Stimulated activated CD8-positive, alpha-beta memory T cell treated with anti-CD3 and anti-CD28 coated beads, Interleukin-15, amount 100 ng/mL, for 4 hours (primary cell): ENCODE measurements around the gene MAPKAP1.

Experiments
- DNase-seq, 2 donors: peaks; one replicate each; pipeline ENCODE4 v3.0.0-alpha.2; 2020; ENCODE audit warnings: low read depth in 2 of 2

The MAPKAP1 gene

DNA sequence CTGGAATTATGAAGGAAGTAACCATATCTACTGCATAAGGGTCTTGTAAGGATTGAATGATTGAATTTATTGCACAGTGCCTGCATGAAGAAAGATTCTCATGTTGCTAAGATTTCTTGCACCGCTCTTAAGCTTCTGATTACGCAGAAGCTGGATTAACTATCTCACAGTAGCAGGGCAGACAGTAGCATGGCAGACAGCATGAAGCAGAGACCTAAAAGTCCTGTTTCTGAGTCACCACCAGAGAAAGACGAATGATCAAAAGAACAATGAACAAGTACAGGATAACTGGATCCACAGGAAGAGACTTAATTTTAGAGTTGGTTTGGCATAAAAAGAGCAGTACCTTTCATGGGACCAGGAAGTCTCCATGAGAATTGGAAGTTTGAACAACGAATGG, 142.4 kb downstream of the MAPKAP1 start:
- DNase-seq, result no peak

DNA sequence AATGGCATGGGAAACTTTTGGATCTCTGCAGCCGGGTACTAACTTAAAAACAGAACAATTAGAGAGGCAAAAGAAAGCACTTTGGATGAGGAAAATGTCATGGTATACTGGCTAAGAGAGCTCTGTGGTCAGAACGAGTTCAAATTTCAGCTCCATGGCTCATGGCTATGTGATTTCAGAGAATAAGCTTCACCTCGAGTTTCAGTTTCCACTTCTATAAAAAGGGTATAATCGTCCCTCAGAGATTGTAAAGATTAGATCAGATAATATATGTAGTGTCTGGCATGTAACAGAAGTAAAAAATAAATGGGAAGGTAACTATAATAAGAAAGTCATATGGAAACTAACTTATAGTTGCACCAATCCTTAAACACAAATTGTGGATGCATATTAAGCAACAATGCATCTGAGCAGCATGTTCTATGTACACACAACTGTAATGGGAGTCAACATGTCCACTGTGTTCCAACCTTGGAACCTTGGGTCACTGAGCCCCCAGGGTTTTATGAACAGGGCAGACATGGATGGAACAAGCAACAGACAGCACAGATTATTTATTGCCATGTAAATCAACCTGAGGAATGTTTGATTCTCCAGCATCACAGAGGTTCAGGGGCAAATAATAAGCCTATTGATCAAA, 145.4 kb downstream of the MAPKAP1 start:
- DNase-seq, result no peak

DNA sequence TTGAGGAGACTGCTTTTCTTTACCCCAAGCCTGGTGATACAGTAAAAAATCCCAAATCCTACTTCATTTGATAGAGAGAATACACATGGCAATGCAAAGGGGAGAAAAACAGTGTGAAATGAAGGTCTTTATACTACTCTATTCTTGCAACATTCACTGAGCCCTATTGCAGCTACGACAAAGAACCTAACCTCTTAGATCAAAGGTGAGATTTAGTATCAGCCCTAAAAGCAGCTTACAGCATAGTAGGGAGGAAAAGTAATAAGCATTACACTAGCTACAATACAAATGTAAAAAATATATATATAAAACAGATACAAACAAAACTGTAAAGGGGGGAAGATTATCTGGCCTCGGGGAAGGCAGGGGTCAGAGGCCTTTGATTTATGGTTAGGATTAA, 147.1 kb downstream of the MAPKAP1 start:
- no peak for DNase-seq

DNA sequence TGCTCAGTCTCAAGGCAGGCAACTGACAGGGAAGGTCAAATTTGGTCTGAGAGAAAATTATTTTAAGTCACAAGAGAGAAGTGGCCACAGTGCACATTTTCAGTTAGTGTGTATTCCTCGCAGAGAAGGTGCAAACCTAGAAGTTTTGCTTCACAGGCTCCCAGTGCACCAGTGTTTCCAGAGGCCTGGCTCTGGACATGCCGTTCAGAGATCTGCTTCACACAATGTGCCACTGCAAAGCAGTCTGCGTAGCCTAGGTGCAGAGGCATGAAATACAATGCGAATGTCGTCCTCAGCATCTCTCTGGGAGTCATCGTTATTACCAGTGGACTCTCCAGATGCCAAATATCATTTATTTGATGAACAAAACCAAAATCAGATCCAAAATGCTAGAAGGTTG, 147.8 kb downstream of the MAPKAP1 start:
- DNase-seq, result no peak

DNA sequence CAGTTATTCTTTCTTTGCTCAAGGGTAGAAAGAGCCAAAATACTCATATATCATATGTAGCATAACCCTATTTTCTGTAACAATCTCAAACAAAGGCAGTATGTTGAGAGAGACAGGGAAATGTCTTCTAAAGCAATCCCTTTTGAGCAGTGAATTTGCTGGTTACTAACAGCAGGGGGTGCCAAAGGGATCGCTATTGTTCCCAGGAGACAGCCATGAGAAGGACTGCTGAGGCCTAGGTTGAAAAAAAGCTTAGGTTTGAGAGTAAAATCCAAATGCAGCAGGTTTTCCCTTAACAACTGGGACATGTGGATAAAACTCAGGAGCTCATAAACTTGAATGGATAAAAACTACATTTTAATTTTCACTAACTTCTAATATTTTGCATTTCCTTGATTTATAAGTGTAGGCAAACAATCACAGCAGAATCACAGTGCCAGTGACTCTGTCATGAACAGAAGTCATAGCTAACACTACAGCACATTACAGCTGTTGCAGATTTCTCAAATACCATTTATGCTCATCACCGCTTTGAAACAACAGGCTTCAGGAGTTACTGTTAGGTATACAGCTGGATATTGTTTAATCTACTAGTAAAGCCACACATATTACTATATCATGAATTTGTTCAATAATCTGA, 148.4 kb downstream of the MAPKAP1 start:
- DNase-seq, result peak in 1 of 2 donors; percentile 10

DNA sequence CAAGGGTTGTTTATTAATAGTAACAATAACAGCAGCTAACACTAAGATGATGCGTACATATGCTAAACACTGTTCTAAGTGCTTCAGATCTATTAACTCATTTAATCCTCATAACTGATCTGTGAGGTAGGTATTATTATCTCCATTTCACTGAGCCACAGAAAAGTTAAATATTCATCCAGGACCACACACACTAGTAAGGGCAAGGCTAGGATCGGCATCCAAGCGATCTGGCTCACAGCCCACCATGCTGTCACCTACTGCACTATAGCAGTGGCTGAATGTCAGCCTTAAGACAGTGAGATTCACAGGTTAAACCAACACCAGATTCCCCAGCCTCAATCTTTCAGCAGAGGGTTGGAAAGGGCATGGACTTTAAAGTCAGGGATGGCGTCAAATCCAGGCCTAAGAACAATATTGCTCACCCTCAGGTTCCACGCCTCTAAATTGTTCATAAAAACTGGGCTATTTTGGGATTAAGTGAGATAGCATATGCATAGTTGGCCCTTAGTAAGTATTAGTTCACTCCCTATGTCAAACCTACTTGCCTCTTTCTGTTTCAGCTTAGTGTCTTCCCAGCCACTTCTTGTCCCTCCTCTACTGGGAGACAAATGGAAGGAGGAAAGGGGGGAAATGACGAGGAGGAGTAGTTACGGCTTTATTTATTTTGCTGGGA, 150.8 kb downstream of the MAPKAP1 start:
- no peak for DNase-seq

DNA sequence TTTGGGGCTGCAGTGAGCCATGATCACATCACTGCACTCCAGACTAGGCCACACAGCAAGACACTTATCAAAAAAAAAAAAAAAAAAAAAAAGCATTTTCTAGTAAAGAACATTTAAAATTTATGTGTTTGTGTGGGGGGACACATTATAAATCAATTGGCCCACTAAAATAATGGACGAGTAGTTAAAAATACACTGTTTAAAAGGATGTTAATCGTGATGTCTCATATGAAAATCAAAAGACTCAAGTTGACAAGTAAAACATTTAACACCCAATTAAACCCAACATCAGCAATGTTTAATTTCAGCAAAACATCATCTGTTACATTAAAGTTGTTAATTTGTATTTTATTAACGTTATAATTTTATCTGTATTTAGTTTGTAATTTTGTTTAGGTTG, 152.3 kb downstream of the MAPKAP1 start:
- no peak for DNase-seq

DNA sequence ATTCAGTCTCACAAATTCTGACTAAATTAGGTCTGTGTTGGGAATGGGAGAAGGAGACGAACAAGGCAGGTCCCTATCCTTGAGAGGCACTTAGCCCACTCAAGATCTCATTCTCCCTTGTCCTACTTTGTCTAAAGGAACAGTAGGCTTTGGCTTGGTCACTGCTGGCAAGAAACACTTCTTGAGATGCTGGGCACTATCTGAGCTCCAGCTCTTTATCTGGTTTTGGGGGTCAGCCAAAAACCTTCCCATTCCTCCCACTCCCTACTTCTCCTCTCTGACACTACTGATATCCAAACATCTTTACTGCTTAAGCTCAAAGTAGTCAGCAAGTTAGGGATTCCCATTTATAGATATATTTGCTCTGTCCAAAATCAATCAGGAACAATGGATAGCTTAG, 155.2 kb downstream of the MAPKAP1 start:
- DNase-seq, result no peak

DNA sequence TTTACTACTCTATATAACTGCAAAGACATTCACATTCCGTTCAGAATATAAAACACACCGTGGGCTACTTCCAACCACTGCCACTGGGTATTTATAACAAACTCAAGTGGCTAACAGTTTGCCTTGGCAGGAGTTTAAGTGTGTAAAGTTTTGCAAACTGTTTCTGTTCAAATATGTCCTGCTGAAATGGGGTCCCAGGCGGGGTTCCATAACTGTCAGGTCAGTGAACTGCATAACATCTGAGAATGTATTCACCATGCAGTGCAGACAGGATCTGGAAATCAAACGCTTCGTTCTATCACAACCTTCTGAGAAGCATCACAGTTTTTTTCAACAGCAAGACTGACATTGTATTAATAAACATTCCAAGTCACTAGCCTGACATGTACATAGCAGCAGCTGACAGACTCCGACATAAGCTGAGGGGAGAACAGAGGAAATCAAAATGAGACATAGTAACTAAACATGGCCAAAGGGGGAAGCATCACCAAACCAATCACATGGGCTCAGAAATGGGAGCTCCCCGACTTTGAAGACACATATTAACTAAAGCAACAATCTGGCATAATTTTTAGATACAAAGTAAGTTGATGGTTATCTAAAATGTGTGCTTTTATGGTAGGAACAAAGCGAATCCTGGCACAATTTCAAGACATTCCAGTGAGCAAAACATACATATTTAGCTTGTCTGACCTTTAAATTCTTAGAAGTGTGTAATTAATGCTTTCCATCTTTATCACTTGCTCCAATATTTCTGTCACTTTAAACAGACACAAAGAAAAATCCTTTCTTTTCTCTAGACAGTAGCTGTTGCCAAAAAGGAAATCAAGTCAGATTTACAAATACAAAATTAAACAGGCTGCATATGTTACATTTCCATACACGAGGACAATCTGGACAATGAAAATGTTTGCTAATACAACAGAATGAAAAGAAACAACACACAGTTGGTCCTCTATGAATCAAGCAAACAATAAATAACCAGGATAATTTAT, 156.8 kb downstream of the MAPKAP1 start:
- DNase-seq, result no peak

DNA sequence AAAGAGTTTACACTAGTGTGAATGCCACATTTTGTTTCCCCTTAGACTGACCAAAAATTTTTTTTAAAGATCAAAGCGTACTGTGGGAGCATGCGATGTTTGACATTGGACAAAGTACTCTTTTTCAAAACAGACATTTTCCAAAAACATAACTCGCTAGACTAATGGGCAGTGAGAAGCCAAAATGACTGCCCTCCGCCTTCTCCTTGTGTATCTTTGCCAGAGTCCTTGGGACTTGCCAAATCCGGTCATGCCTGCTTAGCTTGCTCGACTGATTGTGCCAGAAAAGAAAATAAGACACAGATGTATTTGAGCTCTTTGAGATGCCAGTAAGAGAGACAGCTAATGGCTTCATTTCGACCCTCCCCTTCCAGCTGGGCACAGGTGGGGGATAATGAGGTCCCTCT, 157.5 kb downstream of the MAPKAP1 start:
- no peak for DNase-seq

DNA sequence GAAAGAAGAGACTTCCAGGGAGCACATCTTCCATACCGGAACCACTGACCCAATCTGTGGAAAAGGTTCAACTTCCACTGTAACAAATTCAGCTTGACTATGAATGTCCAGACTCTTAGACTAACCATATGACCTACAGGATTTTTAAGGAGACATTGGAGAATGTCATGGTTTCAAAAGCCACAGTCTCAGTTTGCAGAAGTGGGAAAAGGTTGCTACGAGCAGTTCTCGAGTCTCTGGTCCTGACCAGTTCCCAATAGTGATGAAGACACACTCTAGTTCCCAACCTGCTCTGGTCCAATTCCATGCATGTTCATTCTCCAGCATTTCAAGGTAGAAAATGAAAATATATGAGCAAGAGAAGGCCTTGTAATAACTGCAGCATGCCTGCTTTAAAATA, 158.0 kb downstream of the MAPKAP1 start:
- no peak for DNase-seq

DNA sequence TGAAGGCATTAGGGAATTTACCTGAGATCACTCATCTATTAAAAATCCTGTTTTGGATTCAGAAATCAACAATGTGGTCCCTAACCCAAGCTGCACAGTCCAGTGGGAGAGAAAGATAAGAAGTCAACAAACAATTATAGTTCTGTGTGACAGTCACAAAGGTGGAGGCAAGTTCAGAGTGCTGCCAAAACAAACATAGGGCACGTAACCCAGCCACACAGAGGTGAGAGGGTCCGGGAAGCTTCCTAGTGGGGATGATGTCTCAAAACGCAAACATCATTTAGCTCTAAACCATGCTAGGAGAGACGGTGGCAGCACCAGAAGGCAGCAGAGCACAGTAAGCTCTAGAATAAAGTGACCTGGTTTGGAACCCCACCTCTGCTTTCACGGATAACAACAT, 158.9 kb downstream of the MAPKAP1 start:
- no peak for DNase-seq

DNA sequence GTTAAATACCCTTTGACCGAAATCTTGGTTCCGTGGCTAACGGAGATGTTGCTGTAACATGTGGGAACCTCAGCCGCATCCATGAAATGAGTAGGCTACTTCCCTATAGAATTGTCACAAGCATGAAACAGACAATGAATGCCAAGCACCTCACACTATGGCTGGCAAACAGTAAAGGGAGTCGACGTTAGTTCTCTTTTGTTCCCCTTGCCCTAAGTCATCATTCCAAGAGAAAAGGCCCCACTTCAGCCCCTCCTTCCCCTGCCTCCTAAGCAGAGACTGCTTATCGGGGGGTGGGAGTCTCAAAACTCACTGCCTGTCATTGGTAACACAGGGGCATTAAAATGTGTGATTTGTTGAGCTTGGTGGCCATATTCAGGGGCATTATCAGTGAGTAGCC, 159.6 kb downstream of the MAPKAP1 start:
- no peak for DNase-seq

DNA sequence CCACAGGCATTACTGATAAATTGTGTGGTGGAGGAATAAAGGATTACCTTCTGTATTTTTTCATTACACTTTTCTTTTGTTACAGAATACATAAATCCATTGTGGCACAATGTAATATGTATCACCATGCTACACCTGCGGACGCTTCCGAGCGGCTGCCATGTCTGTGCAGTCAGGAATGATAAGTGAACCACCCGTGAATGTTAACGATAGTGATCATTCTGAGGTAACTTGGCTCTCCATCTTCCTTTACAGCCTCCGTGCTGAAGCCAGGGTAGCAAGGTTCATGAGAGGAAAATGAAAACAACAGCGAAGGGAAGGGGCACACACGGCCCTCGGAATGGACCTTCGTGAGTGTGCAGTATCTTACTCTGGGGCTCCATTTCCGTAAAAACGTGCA, 161.2 kb downstream of the MAPKAP1 start:
- no peak for DNase-seq

DNA sequence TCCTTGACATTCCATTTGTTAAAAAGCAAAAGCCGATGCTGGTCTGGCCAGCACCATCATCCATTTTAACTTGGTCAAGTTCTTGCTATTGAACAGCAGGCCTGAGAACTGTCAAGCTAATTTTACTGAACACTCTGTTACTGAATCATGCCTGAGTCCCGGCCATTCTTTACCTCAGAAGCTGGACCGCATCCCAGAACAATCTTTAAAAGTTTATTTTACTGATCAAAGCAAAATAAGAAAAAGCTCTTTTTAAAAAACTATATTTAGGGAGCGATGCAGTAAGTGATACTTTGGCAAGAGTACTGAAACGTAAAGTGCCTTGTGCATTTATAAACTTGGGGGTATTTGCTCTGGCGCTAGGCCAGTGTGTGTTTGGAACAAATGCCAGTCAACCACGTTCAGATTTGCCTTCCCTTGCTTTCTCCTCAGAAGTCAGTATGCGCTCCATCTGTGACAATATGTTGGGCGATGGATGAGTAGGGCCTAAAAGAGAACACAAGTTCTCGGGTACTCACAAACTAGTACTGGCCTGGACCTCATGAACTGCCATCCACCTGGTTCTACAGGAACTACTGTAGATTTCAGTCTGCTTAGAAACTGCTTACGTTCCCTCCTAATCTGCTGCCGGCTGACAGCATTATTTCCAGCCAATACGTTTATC, 161.9 kb downstream of the MAPKAP1 start:
- no peak for DNase-seq

DNA sequence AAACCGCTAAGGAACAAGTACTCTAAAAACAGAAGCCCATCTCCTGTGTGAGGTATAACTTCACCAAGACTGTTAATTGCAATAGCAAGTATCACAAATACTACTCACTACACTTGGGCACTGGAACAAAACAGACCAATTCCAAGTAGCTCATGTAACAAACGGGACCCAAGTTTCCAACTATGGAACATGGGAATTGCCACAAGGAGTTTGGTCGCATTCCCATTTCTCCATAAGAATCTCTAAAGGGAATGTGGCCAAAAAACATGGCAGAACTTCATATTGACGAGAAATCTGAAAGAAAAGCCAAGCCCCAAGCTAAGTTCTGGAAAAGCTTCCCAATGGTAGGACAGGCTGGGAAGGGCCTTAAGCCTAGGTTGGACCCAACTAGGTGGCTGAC, 162.5 kb downstream of the MAPKAP1 start:
- DNase-seq, result no peak

DNA sequence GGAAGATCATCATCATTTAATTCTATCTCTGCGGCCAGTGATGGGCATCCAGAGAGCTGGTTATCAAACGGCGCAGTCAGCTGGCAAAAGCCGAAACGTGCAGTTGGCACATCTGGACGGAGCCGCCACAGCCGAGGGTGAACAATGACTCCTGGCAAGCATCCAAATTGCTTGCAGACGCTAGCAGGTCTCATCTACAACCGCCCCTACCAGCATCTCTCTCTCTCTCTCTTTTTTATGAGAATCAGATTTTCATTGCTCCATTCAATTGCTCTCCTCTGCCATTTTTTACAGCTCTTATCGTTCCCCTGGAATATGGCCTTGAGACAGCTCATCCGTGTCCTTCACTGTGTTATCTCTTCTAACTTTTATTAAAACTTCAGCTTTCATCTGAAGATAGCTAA, 165.2 kb downstream of the MAPKAP1 start:
- DNase-seq, result no peak

DNA sequence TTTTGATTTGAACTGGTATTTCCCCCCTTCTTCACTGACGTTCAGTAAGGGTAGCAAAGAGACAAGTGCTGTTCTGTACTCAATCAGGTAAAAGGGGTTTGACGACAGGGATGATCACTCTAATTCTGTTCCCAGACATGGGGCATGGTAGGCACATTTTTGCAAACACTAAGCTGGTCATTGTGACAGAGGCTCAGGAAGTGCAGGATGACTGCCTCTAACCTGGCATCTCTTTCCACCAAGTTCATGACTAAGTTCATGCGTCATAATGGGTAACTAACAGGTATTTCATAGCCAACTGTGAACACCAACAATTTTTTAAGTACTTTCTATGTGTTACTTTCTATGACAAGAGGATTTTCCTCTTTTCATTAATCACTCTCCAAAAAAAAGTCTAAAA, 166.5 kb downstream of the MAPKAP1 start:
- DNase-seq, result no peak

DNA sequence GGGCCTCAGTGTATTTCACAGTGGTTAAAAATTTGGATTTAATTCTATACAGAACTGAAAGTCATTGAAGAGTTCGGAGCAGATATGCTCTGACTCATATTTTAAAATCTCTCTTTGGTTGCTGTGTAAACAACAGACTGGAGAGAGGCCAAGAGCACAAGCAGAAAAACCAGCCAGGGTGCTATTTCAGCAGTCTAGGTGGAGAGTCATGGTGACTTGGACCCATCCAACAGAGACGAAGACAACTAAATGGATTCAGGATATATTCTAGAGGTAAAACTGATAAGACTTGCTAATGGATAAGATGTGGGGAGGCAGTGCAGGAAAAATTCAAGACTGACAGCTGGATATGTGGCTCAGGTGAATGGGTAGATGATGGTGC, 168.9 kb downstream of the MAPKAP1 start:
- no peak for DNase-seq

DNA sequence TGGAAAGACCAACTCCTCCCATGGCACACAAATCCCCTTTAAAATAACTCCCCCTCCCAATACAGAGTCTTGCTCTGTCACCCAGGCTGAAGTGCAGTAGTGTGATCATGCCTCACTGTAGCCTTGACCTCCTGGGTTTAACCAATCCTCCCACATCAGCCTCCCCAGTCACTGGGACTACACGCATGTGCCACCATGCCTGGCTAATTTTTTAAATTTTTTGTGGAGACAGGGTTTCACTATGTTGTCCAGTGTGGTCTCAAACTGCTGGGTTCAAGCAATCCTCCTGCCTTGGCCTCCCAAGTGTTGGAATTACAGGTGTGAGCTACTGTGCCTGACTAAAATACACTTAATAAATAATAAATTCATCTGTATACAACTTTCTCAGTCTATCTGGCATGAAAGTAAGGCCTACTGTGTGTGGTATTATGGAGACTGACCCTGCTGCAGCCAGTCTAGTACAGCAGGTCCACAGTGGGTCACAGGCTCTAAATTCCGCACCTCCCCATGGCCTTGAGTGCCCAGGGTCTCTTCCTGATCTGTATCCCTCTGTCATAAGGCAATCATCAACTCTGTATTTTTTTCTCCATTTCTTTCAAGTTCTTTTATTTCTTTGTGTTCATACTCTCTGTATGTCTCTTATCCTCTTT, 169.4 kb downstream of the MAPKAP1 start:
- DNase-seq, result no peak

DNA sequence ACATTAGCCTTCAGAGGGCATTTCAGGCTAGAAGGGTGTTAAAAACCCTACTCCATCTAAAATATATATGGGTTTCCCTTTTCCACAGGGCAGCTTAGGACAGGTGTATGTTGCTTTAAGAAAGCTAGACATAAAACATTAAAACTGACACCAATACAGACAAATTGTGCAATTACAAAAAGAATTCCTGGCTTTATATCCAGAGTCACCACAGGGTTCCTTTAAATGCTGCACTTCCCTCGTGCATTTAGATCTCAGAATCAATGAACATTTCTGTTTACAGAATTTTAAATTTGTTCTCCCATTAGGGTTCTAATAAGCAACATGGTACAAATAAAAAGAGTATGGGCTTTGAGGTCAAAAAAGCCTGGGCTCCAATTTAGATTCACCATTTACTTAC, 170.2 kb downstream of the MAPKAP1 start:
- DNase-seq, result no peak
